Coronary artery (tissue), 2 donors: Measurements from ENCODE around the gene SYT4.

ENCODE experiments used
- DNase-seq: peaks from one replicate; pipeline ENCODE4 v3.0.0-alpha.2; 2017; ENCODE audit warnings: low spot score
- H3K27ac ChIP-seq, 2 donors: fragments of 200-600 bp; sonication (generic); one replicate each; pipeline ENCODE4 v1.5.1; 2016 to 2019
- H3K4me3 ChIP-seq: fragments of 200-600 bp; sonication (generic); 2 replicates; pipeline ENCODE4 v1.5.1; 2016; ENCODE audit warnings: mild to moderate bottlenecking, moderate library complexity
- CTCF ChIP-seq: fragments of 200-600 bp; sonication (generic); IDR thresholded peaks from one replicate; pipeline ENCODE4 v1.5.1; 2019; ENCODE audit warnings: antibody characterized with exemption

Gene SYT4

GRCh38 chr18:43234889-43235288 is 42.4 kb downstream of the SYT4 start:
- Histone ChIP-seq H3K4me3 (no peak overlapping the region), H3K27ac (no peak overlapping the region)
- no peak for TF ChIP-seq CTCF
- no peak for DNase-seq

GRCh38 chr18:43222501-43222900 is 54.8 kb downstream of the SYT4 start:
- DNase-seq, result no peak
- TF ChIP-seq CTCF, result no peak
- H3K4me3 ChIP-seq, result no peak overlapping the region
- H3K27ac ChIP-seq, result no peak overlapping the region

- DNase-seq, result no peak
- no peak overlapping the region for H3K27ac ChIP-seq
- no peak overlapping the region for H3K4me3 ChIP-seq
- no peak for TF ChIP-seq CTCF
Observed at GRCh38 chr18:43220691-43221090, 56.6 kb downstream of the SYT4 start.
